Astrocyte (in vitro differentiated cells and primary cell): ENCODE data around the gene PXDN. TPM values are rescaled to one million over a fixed set of nuclear protein-coding genes. Genes with fewer than 3 reads are reported as not detected.

ENCODE experiments used
- DNase-seq: peaks from one replicate; pipeline ENCODE4 v3.0.0-alpha.2; 2010; ENCODE audit warnings: low read depth
- FAIRE-seq: peaks from 2 replicates; lab custom pipeline; 2011; peaks lifted over from hg19 to GRCh38; lab: Jason Lieb, UNC
- H2AFZ ChIP-seq: 2 replicates; pipeline ENCODE4 v1.6.0; 2012; ENCODE audit warnings: low read depth, low read length, inconsistent platforms
- H3K27ac ChIP-seq: 2 replicates; pipeline ENCODE4 v1.5.1; 2011; ENCODE audit warnings: low read depth, low read length, inconsistent platforms
- H3K27me3 ChIP-seq: 2 replicates; pipeline ENCODE4 v1.6.0; 2011; ENCODE audit warnings: low read length, inconsistent platforms; ENCODE audit not compliant: insufficient read depth
- H3K36me3 ChIP-seq: 2 replicates; pipeline ENCODE4 v1.5.1; 2011; ENCODE audit warnings: low read length, inconsistent platforms; ENCODE audit not compliant: insufficient read depth
- H3K4me1 ChIP-seq: 2 replicates; pipeline ENCODE4 v1.5.1; 2011; ENCODE audit warnings: low read length, inconsistent platforms; ENCODE audit not compliant: insufficient read depth
- H3K4me2 ChIP-seq: 2 replicates; pipeline ENCODE4 v1.6.0; 2012; ENCODE audit warnings: low read length, inconsistent platforms
- H3K4me3 ChIP-seq: 2 replicates; pipeline ENCODE4 v1.5.1; 2011; ENCODE audit warnings: low read depth, mild to moderate bottlenecking, low read length, inconsistent platforms; ENCODE audit not compliant: insufficient read depth
- H3K79me2 ChIP-seq: 2 replicates; pipeline ENCODE4 v1.6.0; 2012; ENCODE audit warnings: mild to moderate bottlenecking, low read length, inconsistent platforms; ENCODE audit not compliant: insufficient read depth
- H3K9ac ChIP-seq: 2 replicates; pipeline ENCODE4 v1.6.0; 2012; ENCODE audit warnings: mild to moderate bottlenecking, low read length, inconsistent platforms
- H3K9me3 ChIP-seq: 2 replicates; pipeline ENCODE4 v1.5.1; 2012; ENCODE audit warnings: low read depth, mild to moderate bottlenecking, low read length, inconsistent platforms; ENCODE audit not compliant: insufficient read depth
- H4K20me1 ChIP-seq: 2 replicates; pipeline ENCODE4 v1.6.0; 2012; ENCODE audit warnings: low read length, inconsistent platforms; ENCODE audit not compliant: insufficient read depth
- H3K27ac Mint-ChIP-seq: one replicate; pipeline ENCODE4 v1.8.0; 2021; ENCODE audit warnings: mild to moderate bottlenecking, mixed read lengths; ENCODE audit not compliant: unreplicated experiment
- H3K27me3 Mint-ChIP-seq: one replicate; pipeline ENCODE4 v1.8.0; 2021; ENCODE audit warnings: low read depth, mixed read lengths; ENCODE audit not compliant: unreplicated experiment
- H3K36me3 Mint-ChIP-seq: one replicate; pipeline ENCODE4 v1.8.0; 2021; ENCODE audit warnings: low read depth, mixed read lengths; ENCODE audit not compliant: unreplicated experiment
- H3K4me1 Mint-ChIP-seq: one replicate; pipeline ENCODE4 v1.8.0; 2021; ENCODE audit warnings: low read depth, mixed read lengths; ENCODE audit not compliant: unreplicated experiment
- H3K4me3 Mint-ChIP-seq: one replicate; pipeline ENCODE4 v1.8.0; 2021; ENCODE audit warnings: mild to moderate bottlenecking, moderate library complexity, mixed read lengths; ENCODE audit not compliant: unreplicated experiment
- H3K9me3 Mint-ChIP-seq: one replicate; pipeline ENCODE4 v1.8.0; 2021; ENCODE audit warnings: mild to moderate bottlenecking, mixed read lengths; ENCODE audit not compliant: unreplicated experiment
- CTCF ChIP-seq: IDR thresholded peaks from 2 replicates; pipeline ENCODE4 v1.5.1; 2011; ENCODE audit warnings: low read depth, mild to moderate bottlenecking, inconsistent platforms, low read length, moderate library complexity; ENCODE audit not compliant: insufficient read depth
- EZH2 ChIP-seq: IDR thresholded peaks from 2 replicates; pipeline ENCODE4 v1.6.1; 2012; ENCODE audit warnings: mild to moderate bottlenecking, low read length, inconsistent platforms; ENCODE audit not compliant: insufficient read depth
- total RNA-seq: library from RNA; stranded (reverse); gene quantifications from 2 replicates; pipeline ENCODE4 v1.2.1, GENCODE V29; 2021

Gene PXDN
- total RNA-seq, 1 donor from 2014 or later: 417 TPM

- H3K27me3 Mint-ChIP-seq: peaks cover 9% of the 10 kb centered on the region
- Histone ChIP-seq H3K4me2 (peak overlapping the region; percentile 36), H3K4me1 (peaks cover 15% of the 10 kb centered on the region), H3K9ac (peak overlapping the region; percentile 41), H3K4me3 (no peak overlapping the region), H3K9me3 (peaks cover 9% of the 10 kb centered on the region), H3K27ac (peak overlapping the region; percentile 78), H3K36me3 (no peaks in the 10 kb centered on the region), H2AFZ (no peak overlapping the region), H4K20me1 (no peaks in the 10 kb centered on the region), H3K79me2 (no peaks in the 10 kb centered on the region), H3K27me3 (no peaks in the 10 kb centered on the region)
- peaks cover 21% of the 10 kb centered on the region for H3K9me3 Mint-ChIP-seq
- H3K36me3 Mint-ChIP-seq: peaks cover 3% of the 10 kb centered on the region
- H3K4me1 Mint-ChIP-seq: no peaks in the 10 kb centered on the region
- FAIRE-seq: no peak
- no peak for DNase-seq
- no peak overlapping the region for H3K27ac Mint-ChIP-seq
- TF ChIP-seq EZH2: no peak
- no peak for TF ChIP-seq CTCF
- no peak overlapping the region for H3K4me3 Mint-ChIP-seq
Observed at GRCh38 chr2:1756456-1756855, 12.1 kb upstream of the PXDN start.

DNA sequence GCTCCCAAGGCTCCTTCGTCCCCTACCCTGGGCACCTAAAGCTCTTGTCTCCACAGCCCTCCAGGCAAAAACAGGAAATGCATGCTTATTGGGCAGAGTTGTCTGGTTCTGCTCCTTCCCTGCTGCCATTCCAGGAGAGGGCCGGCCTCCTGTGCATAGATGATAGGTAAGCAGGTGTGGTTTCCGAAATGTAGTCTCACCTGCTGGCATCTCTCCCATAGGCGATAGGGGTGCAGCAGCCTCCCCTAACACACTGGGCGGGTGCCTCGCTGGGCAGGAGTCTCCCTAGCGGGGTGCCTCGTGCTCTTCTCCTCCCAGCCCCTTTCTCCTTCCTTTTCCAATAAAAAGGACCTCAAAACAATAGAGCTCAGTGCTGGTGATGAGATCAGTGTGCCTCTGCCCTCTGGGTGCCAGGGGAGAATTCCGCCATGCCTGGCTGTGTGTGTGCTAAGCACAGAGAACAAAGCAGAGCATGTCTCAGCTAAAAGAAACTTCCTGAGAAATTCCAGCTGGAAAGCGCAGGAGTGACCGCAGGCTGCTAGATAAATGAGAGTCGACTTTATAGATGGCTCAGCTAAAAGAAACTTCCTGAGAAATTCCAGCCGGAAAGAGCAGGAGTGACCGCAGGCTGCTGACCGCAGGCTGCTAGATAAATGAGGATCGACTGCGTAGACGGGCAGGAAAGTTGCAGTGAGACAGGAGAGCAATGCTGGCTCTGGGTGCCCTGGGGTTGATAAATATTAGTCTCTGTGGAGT lies 11.3 kb upstream of the PXDN start:
- no peak overlapping the region for H3K4me3 Mint-ChIP-seq
- H3K27ac Mint-ChIP-seq: no peak overlapping the region
- H2AFZ ChIP-seq: no peak overlapping the region

More for the DNA sequence above, 11.3 kb upstream of the PXDN start:
- peaks cover 4% of the 10 kb centered on the region for H3K4me1 Mint-ChIP-seq
- H4K20me1 ChIP-seq: no peaks in the 10 kb centered on the region
- FAIRE-seq: no peak
- peak overlapping the region; percentile 36 for H3K4me2 ChIP-seq
- H3K27me3 ChIP-seq: no peaks in the 10 kb centered on the region
- H3K36me3 Mint-ChIP-seq: peaks cover 3% of the 10 kb centered on the region
- H3K9ac ChIP-seq: peak overlapping the region; percentile 67
- H3K36me3 ChIP-seq: no peaks in the 10 kb centered on the region
- H3K79me2 ChIP-seq: no peaks in the 10 kb centered on the region
- peak overlapping the region; percentile 78 for H3K27ac ChIP-seq
- peak; percentile 94 for DNase-seq
- H3K27me3 Mint-ChIP-seq: peaks cover 3% of the 10 kb centered on the region
- peaks cover 9% of the 10 kb centered on the region for H3K9me3 ChIP-seq
- peaks cover 23% of the 10 kb centered on the region for H3K4me1 ChIP-seq
- H3K9me3 Mint-ChIP-seq: peaks cover 16% of the 10 kb centered on the region
- no peak for TF ChIP-seq EZH2
- TF ChIP-seq CTCF: no peak
- H3K4me3 ChIP-seq: no peak overlapping the region
